ENCODE data around the gene RGL2. TPM values are rescaled to one million over a fixed set of nuclear protein-coding genes. Genes with fewer than 3 reads are reported as not detected.

The RGL2 gene
- total RNA-seq, 2 donors from 2014 or later = 98.7 to 107 TPM

GRCh38 chr6:33259032-33259431 lies 39.7 kb downstream of the RGL2 start:
- H3K27me3 ChIP-seq (replicated peaks; ENCODE audit: insufficient read depth) = no peaks in the 10 kb centered on the region
- WGBS = 81% methylated on average over 5 of the region's 5 CpGs
- H3K9me3 ChIP-seq = no peaks in the 10 kb centered on the region
- H3K36me3 ChIP-seq = no peaks in the 10 kb centered on the region
- DNase-seq (ENCODE audit: low spot score) = no peak
- intact Hi-C loops (cut with DNase I) = no loop called here
- TF ChIP-seq POLR2A (IDR thresholded peaks at IDR 0.05) = no peak
- TF ChIP-seq, protein P1, sequence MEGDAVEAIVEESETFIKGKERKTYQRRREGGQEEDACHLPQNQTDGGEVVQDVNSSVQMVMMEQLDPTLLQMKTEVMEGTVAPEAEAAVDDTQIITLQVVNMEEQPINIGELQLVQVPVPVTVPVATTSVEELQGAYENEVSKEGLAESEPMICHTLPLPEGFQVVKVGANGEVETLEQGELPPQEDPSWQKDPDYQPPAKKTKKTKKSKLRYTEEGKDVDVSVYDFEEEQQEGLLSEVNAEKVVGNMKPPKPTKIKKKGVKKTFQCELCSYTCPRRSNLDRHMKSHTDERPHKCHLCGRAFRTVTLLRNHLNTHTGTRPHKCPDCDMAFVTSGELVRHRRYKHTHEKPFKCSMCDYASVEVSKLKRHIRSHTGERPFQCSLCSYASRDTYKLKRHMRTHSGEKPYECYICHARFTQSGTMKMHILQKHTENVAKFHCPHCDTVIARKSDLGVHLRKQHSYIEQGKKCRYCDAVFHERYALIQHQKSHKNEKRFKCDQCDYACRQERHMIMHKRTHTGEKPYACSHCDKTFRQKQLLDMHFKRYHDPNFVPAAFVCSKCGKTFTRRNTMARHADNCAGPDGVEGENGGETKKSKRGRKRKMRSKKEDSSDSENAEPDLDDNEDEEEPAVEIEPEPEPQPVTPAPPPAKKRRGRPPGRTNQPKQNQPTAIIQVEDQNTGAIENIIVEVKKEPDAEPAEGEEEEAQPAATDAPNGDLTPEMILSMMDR (IDR thresholded peaks at IDR 0.05) = no peak
- no peak for TF ChIP-seq POLR2AphosphoS5 (IDR thresholded peaks at IDR 0.05)
- H3K4me3 ChIP-seq = no peak overlapping the region
- no peak overlapping the region for H3K27ac ChIP-seq
- no peaks in the 10 kb centered on the region for H3K4me1 ChIP-seq (replicated peaks)

DNA sequence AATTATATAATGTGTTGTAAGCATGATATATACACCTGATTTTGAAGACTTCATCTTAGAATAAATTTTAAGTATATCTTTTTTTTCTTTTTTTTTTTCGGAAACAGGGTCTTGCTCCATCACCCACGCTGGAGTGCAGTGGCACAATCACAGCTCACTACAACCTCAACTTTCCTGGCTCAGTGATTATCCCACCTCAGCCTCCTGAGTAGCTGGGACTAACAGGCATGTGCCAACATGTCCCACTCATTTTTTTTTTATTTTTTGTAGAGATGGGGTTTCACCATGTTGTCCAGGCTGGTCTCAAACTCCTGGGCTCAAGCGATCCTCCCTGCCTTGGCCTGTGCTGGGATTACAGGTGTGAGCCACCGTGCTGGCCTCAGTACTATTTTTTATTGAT lies 44.2 kb downstream of the RGL2 start:
- Histone ChIP-seq H3K4me3 (no peak overlapping the region), H3K36me3 (no peaks in the 10 kb centered on the region), H3K27me3 (replicated peaks; ENCODE audit: insufficient read depth) (no peaks in the 10 kb centered on the region), H3K27ac (no peak overlapping the region), H3K9me3 (no peaks in the 10 kb centered on the region), H3K4me1 (replicated peaks) (no peaks in the 10 kb centered on the region)
- no peak for DNase-seq (ENCODE audit: low spot score)
- intact Hi-C loops (cut with DNase I) = no loop called here
- TF ChIP-seq, protein P1 (IDR thresholded peaks at IDR 0.05) = no peak
- no peak for TF ChIP-seq POLR2AphosphoS5 (IDR thresholded peaks at IDR 0.05)
- TF ChIP-seq POLR2A (IDR thresholded peaks at IDR 0.05) = no peak
- WGBS = 90% methylated on average over 4 of the region's 4 CpGs

- Histone ChIP-seq H3K27ac (no peak overlapping the region), H3K4me3 (no peak overlapping the region), H3K9me3 (no peaks in the 10 kb centered on the region), H3K4me1 (replicated peaks) (no peaks in the 10 kb centered on the region), H3K27me3 (replicated peaks; ENCODE audit: insufficient read depth) (no peaks in the 10 kb centered on the region), H3K36me3 (no peaks in the 10 kb centered on the region)
- DNase-seq (ENCODE audit: low spot score) = no peak
- TF ChIP-seq, protein P1 (IDR thresholded peaks at IDR 0.05) = no peak
- no peak for TF ChIP-seq POLR2AphosphoS5 (IDR thresholded peaks at IDR 0.05)
- no peak for TF ChIP-seq POLR2A (IDR thresholded peaks at IDR 0.05)
- intact Hi-C loops (cut with DNase I) = no loop called here
These were observed 46.0 kb downstream of the RGL2 start for GRCh38 chr6:33252759-33253158.

GRCh38 chr6:33251395-33252012 lies 47.2 kb downstream of the RGL2 start:
- 91% methylated on average over 6 of the region's 6 CpGs for WGBS
- Histone ChIP-seq H3K36me3 (no peaks in the 10 kb centered on the region), H3K9me3 (no peaks in the 10 kb centered on the region), H3K27me3 (replicated peaks; ENCODE audit: insufficient read depth) (no peaks in the 10 kb centered on the region), H3K4me1 (replicated peaks) (no peaks in the 10 kb centered on the region), H3K4me3 (no peak overlapping the region), H3K27ac (no peak overlapping the region)
- DNase-seq (ENCODE audit: low spot score) = no peak
- TF ChIP-seq POLR2A (IDR thresholded peaks at IDR 0.05) (no peak), POLR2AphosphoS5 (IDR thresholded peaks at IDR 0.05) (no peak)
- TF ChIP-seq, protein P1 (IDR thresholded peaks at IDR 0.05) = no peak
- intact Hi-C loops (cut with DNase I) = no loop called here

GRCh38 chr6:33250731-33251130 lies 48.0 kb downstream of the RGL2 start:
- intact Hi-C loops (cut with DNase I) = no loop called here
- Histone ChIP-seq H3K4me3 (no peak overlapping the region), H3K9me3 (no peaks in the 10 kb centered on the region), H3K27me3 (replicated peaks; ENCODE audit: insufficient read depth) (no peaks in the 10 kb centered on the region), H3K27ac (no peak overlapping the region), H3K36me3 (no peaks in the 10 kb centered on the region), H3K4me1 (replicated peaks) (no peaks in the 10 kb centered on the region)
- no peak for DNase-seq (ENCODE audit: low spot score)
- 89% methylated on average over 13 of the region's 13 CpGs for WGBS
- TF ChIP-seq POLR2AphosphoS5 (IDR thresholded peaks at IDR 0.05) (no peak), POLR2A (IDR thresholded peaks at IDR 0.05) (no peak)
- TF ChIP-seq, protein P1 (IDR thresholded peaks at IDR 0.05) = no peak
